ENCODE results near the gene KLHL36.

The KLHL36 gene

DNA sequence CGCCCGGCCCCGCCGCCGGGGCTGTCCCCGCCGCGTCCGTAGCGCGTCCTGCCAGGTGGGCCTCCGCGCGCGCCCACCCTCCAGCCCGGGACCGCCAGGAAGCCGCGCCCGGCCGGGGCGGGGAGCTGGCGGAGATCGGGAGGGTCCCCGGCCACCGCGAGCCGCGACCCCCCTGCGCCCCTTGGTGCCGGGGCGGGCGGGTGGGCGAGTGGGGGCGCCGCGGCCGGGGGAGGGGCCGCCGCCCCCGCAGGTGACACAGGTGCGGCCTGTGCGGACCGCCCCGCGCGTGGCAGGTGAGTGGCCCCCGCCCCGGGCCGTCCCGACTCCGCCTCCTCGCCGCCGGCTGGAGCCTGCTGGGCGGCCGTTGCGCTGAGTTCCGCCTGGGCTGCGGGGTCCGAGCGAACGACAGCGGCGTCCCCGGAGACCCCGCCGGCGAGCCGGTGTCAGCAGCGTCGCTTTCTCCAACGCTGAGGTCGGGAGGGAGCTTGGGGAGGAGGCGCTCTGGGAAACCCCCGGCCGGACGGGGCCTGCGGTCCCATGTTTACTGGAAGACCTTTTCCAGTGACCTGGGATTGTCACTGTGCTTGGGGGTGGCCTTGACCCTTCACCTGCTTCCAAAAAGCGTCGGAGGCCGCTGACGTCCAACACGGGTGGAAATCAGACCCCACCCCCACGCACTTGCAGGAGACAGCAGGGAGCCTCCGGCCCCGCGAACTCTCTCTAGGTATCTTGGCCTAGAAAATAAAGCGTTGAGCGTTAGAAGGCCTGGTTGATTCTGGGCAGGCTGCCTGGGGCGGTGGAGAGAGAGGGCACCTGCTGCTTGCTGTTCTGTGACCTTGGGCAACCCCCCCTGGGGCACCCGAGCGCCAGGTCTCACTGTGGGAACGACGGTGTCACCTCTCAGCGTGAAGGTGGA lies 542 bp downstream of the KLHL36 start:
- no peak for DNase-seq

GRCh38 chr16:84649511-84649861 lies 1.2 kb downstream of the KLHL36 start:
- DNase-seq = no peak

DNA sequence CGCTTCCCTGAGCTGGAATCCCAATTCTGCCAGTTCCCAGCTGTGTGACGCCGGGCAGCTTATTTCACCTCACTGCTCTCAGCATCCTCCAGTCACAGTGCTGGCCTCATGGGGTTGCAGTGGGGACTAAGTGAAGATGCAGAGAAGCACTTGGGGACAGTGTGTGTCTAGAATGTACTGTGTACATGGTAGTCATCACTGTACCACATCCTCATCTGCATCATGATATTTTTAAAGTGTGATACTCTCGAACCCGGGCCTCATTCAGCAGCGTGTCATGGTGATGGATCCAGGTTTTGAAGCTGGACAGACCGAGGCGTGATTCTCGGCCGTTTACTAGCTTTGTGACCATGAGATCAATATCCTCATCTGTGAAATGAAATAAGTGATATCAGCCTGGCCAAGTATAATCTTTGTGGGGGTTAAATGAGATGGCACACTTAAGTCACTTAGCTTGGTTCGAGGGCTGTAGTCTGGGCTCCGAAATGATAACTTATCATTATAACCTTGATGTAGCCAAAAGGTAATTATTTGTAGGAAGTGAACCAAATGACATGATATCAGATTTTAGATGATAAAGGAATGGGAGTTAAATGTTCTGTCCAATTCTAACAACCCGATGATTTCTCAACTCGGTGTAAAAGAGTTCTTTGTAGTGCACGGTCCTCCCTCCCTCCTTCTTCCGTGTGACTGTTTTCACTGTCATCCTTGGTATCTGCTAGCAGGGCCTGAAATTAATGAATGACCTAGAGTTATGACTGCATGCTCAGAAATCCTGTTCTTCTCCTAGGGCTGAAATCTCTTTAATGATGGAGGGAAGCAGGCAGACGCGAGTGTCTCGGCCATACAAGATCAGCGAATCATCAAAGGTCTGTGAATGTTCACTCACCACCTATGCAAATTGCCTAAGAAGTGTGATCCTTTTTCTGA lies 2.0 kb downstream of the KLHL36 start:
- DNase-seq = no peak

GRCh38 chr16:84652566-84652965 lies 4.3 kb downstream of the KLHL36 start:
- DNase-seq = no peak

DNA sequence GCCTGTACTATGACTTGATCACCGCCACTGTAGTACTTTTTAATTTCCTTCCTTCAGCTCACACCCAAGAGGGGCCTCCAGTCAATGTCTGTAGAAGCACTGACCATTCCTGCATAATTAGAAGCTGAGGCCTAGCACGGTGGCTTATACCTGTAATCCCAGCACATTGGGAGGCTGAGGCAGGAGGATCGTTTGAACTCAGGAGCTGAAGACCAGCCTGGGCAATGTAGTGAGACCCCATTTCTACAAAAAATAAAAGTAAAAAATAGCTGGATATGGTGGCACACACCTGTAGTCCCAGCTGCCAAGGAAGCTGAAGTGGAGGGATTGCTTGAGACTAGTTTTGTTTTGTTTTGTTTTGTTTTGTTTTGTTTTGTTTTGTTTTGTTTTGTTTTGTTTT lies 5.9 kb downstream of the KLHL36 start:
- DNase-seq = no peak

DNA sequence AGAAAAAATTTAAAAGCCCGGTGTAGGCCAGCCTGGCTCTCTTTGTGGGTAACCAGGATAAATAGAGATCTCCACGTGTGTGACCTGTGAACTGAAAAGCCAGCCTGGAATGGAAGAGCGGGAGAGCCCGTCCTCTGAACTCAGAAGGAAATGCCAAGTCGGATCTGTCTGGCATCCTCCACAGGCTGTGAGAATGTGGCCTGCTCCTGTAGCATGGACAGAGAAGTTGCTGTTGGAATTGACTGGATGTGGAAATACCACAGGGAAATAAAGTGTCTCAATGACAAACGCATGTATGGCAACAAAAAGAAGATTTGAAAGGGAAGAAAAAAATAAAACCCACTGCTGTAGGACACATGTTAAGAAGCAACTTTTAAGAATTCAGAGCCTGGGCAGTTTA lies 6.7 kb downstream of the KLHL36 start:
- DNase-seq = no peak

- no peak for DNase-seq
Observed at GRCh38 chr16:84656649-84657048, 8.3 kb downstream of the KLHL36 start.

DNA sequence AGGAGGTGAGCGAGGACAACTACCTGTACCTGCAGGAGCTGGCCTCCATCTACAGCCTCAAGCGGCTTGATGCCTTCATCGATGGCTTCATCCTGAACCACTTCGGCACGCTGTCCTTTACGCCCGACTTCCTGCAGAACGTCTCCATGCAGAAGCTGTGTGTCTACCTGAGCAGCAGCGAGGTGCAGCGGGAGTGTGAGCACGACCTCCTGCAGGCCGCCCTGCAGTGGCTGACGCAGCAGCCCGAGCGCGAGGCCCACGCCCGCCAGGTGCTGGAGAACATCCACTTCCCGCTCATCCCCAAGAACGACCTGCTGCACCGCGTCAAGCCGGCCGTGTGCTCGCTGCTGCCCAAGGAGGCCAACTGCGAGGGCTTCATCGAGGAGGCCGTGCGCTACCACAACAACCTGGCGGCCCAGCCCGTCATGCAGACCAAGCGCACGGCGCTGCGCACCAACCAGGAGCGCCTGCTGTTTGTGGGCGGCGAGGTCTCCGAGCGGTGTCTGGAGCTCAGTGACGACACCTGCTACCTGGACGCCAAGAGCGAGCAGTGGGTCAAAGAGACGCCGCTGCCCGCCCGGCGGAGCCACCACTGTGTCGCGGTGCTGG lies 9.0 kb downstream of the KLHL36 start:
- no peak for DNase-seq

GRCh38 chr16:84658690-84659089 lies 10.4 kb downstream of the KLHL36 start:
- no peak for DNase-seq

DNA sequence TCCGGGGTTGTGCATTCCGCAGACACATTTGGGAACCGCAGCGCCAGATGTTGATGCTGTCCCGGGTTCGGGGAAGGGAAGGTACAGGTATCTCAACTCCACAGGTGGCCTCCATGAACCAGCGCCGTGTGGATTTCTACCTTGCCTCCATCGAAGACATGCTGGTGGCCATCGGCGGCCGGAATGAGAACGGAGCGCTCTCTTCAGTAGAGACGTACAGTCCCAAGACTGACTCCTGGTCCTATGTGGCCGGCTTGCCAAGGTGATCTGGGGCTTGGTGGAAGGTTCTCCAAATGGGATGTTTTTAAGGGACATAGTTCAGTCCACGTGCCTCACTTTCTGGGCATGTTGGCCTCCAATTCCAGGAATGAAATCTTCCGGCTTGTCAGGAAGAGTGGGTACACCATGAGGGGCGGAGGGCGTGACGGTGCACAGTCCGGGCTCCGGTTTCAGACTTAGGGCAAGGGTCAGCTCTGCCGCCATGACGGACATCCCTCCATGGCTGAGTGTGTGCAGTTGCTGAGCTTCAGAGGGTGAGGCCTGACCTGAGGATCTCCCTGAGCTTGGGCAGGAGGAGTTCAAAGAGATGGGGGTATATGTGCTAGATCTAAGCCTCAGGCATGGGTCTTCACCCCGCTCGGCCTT lies 11.5 kb downstream of the KLHL36 start:
- no peak for DNase-seq

DNA sequence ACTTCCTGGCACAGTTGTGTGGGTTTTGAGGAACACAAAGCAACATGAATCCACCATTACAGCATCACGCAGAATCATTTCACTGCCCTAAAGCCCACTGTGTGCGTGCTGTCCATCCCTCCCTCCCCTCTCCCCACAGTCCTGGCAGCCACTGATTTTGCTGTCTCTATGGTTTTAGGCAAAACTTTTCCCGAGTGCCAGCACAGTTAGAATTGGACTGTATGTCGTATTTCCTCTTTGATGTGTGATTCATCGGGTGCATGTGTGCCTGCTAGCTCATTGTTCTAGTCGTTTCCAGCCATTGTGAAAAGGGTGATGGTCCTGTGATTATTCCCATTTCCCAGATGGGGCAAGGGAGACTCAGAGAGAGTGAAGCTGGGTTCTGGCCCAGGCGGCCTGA lies 12.7 kb downstream of the KLHL36 start:
- no peak for DNase-seq

DNA sequence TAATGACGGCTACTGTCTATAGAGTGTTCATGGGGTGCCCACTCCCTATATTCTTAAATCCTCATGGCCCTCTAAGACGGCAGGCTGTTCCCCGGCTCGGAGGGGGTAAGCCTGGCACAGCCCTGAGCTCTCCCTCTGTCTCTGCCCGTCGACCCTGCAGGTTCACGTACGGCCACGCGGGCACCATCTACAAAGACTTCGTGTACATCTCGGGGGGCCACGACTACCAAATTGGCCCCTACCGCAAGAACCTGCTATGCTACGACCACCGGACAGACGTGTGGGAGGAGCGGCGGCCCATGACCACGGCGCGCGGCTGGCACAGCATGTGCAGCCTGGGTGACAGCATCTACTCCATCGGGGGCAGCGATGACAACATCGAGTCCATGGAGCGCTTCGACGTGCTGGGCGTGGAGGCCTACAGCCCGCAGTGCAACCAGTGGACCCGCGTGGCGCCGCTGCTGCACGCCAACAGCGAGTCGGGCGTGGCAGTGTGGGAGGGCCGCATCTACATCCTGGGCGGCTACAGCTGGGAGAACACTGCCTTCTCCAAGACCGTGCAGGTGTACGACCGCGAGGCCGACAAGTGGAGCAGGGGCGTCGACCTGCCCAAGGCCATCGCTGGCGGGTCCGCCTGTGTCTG lies 13.2 kb downstream of the KLHL36 start:
- DNase-seq = no peak

DNA sequence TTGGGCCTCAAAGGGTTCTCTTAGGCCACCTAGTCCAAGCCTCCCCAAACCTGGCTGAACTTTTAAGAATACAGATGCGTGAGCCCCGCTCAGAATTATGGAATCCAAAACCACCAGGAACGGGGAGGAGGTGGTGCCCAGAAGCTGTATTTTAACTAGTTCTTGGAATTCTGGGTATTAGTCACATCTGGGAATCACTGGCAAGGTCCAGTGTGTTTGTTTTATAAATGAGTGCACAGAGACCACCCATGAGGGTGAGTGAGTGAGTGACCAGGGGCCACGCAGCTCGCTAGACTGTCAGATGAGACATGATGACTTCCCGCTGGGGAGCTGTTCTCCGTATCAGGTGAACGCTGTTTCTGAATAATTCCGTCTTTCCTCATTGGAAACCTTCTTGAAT lies 14.2 kb downstream of the KLHL36 start:
- no peak for DNase-seq

DNA sequence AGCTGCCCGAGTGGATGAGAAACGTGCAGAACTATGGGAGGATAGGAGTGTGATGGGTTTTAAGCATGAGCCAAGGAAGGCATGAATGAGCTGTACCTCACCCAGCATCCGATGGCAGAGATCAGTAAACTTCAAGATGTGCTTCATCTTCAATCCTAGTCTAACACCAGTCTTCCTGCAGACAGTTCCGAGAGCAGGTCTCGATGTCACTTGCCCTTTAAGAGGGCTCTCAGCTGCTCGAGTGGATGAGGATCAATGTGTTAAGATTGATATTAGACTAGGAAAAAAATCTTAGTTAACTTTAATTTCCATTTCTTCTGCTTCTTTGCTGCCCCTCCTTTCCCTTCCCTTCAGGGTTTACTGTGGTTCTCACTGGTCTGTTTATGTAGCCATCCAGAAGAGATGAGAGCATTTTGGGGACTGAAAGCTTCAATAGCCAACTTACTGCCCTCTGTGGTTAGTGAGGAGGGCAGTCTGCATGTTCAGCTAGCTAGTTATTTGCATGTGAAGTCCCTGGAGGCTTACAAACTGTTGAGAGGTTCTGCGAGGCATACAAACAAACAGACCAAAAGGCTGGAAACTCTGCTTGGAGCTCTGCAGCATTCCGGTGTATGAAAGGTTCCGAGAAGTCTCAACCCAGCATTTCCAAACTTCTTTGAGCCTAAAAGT lies 15.3 kb downstream of the KLHL36 start:
- DNase-seq = no peak

- DNase-seq = no peak
Observed at GRCh38 chr16:84665359-84665758, 17.0 kb downstream of the KLHL36 start.

GRCh38 chr16:84665843-84666242 lies 17.5 kb downstream of the KLHL36 start:
- no peak for DNase-seq

- no peak for DNase-seq
Observed at GRCh38 chr16:84667600-84668309, 19.4 kb downstream of the KLHL36 start.

DNA sequence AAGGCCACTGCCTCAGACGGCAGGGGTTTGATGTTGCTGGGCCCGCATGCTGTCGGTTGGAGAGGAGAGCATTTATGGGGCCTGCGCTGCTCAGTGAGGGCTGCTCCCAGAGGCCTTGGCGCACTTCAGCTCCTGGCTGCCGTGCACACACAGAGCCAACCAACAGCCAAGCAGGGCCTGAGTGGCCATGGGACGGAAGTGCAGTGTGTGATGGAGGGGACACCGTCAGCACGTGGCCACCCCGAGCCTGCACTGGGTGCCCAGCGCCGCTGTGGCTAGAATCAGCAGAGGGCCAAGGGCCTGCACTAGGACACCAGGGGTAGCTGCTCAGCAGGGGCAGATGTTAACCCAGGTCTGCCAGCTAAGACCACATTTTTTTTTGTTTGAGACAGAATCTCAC lies 21.8 kb downstream of the KLHL36 start:
- no peak for DNase-seq

DNA sequence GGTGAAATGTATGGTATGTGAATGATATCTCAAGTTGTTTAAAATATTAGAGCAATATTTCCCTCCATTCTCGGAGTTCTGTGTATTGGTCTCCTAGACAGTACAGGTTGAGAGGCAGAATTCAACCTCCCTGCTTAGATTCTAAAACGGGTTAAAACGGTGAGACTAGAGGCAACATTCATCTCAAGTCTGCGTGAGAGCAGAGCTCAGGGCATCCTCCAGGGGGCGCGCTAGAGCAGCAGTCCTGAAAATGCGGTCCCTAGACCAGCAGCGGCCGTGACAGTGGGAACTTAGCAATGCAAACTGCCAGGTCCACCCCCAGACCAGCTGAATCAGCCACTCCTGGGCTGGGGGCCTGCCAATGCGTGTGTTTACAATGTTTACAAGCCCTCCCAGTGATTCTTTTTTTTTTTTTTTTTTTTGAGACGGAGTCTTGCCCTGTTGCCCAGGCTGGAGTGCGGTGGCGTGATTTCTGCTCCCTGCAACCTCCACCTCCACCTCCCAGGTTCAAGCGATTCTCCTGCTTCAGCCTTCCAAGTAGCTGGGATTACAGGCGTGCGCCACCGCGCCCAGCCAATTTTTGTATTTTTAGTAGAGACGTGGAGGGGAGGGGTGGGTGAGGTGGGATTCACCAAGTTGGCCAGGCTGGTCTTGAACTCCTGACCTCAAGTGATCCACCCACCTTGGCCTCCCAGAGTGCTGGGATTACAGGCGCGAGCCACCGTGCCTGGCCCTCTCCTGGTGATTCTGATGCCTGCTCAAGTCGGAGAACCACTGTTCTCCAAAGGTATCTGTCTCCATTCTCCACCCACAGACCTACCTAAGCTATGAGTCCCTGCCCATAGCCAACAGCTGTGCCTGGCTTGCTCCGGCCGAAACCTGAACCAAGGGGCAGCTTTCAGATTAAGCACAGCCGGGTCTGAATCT lies 24.2 kb downstream of the KLHL36 start:
- DNase-seq = no peak

GRCh38 chr16:84673203-84673535 lies 24.9 kb downstream of the KLHL36 start:
- DNase-seq = no peak
